Measurements from ENCODE around the gene EXOC2. TPM values are rescaled to one million over a fixed set of nuclear protein-coding genes. Genes with fewer than 3 reads are reported as not detected.
A peak's percentile ranks its signal among the peaks of the same experiment; 100 is the strongest.

EXOC2 gene
- total RNA-seq, 1 experiment from 2014 or later, result 45.7 TPM

GRCh38 chr6:674956-675355 lies 18.0 kb downstream of the EXOC2 start (continued):
- TF ChIP-seq STAT6 (CRISPR knock-in tag; conservative IDR thresholded peaks at IDR 0.05; ENCODE audit: low read depth), result no peak
- TF ChIP-seq ATF6 (CRISPR knock-in tag; IDR thresholded peaks at IDR 0.05), result no peak
- TF ChIP-seq PRDM15 (CRISPR knock-in tag; IDR thresholded peaks at IDR 0.05), result peak; percentile 62; the same call in 1 of the 2 replicates

- Mint-ChIP-seq H3K27ac (peak overlapping the region; percentile 73; the same call in 1 of the 2 replicates), H3K36me3 (peaks cover 18% of the 10 kb centered on the region), H3K4me3 (no peak overlapping the region), H3K4me1 (peaks cover 29% of the 10 kb centered on the region), H3K9me3 (peaks cover 9% of the 10 kb centered on the region), H3K27me3 (ENCODE audit: low read depth) (no peaks in the 10 kb centered on the region)
- ChIA-PET CTCF (interaction anchor here (1.1 kb wide), 1 partner anchor 9 kb away, joined by 3 read pairs; no protein-coding TSS in a partner anchor), POLR2A (interaction anchor here (0.7 kb wide), 1 partner anchor 10 kb away, joined by 3 read pairs; no protein-coding TSS in a partner anchor)
- TF ChIP-seq NFE2L1 (CRISPR knock-in tag; IDR thresholded peaks at IDR 0.05) (0 out of 2 replicates have a peak, but pooled peaks have one; percentile 20), NR3C1 (CRISPR knock-in tag; conservative IDR thresholded peaks at IDR 0.05; ENCODE audit: low read depth) (no peak)
- DNase-seq (ENCODE audit: low spot score), result no peak
- ATAC-seq, result no peak
Measured at GRCh38 chr6:674406-674805, 18.5 kb downstream of the EXOC2 start.

GRCh38 chr6:667253-667927 lies 25.5 kb downstream of the EXOC2 start:
- H3K27ac Mint-ChIP-seq, result no peak overlapping the region
- TF ChIP-seq RORB (CRISPR knock-in tag; IDR thresholded peaks at IDR 0.05) (no peak), ZBTB43 (CRISPR knock-in tag; IDR thresholded peaks at IDR 0.05) (no peak), HMGA2 (CRISPR knock-in tag; IDR thresholded peaks at IDR 0.05) (no peak), EMX1 (CRISPR knock-in tag; IDR thresholded peaks at IDR 0.05) (no peak), ZNF121 (CRISPR knock-in tag; IDR thresholded peaks at IDR 0.05) (no peak), SP1 (CRISPR knock-in tag; conservative IDR thresholded peaks at IDR 0.05) (no peak), TP53 (CRISPR knock-in tag; IDR thresholded peaks at IDR 0.05) (no peak), PREB (CRISPR knock-in tag; IDR thresholded peaks at IDR 0.05; ENCODE audit: borderline replicate concordance) (no peak), SOX15 (CRISPR knock-in tag; IDR thresholded peaks at IDR 0.05) (no peak), NFYB (CRISPR knock-in tag; conservative IDR thresholded peaks at IDR 0.05; ENCODE audit: low read depth) (no peak), CDX4 (CRISPR knock-in tag; IDR thresholded peaks at IDR 0.05; ENCODE audit: borderline replicate concordance) (no peak), TEAD4 (CRISPR knock-in tag; IDR thresholded peaks at IDR 0.05) (no peak)
- H3K4me1 Mint-ChIP-seq, result peaks cover 21% of the 10 kb centered on the region
- H3K9me3 Mint-ChIP-seq, result peaks cover 32% of the 10 kb centered on the region
- no peaks in the 10 kb centered on the region for H3K27me3 Mint-ChIP-seq (ENCODE audit: low read depth)
- ChIA-PET POLR2A (no interaction called here), CTCF (no interaction called here)
- ATAC-seq (no peak), DNase-seq (ENCODE audit: low spot score) (no peak)
- peaks cover 37% of the 10 kb centered on the region for H3K36me3 Mint-ChIP-seq
- no peak overlapping the region for H3K4me3 Mint-ChIP-seq

Data from WTC11 (cell line).